GM18505 (cell line): ENCODE measurements around the gene RIMS3.

Experiments used
- ATAC-seq: cut with Tn5 transposase; IDR thresholded peaks from one replicate; pipeline ENCODE4 v1.9.1; 2021; ENCODE audit not compliant: unreplicated experiment
- POLR2A ChIP-seq: IDR thresholded peaks from 4 replicates; pipeline ENCODE4 v1.6.1; 2011; ENCODE audit warnings: borderline replicate concordance; ENCODE audit not compliant: insufficient read depth, insufficient read length; ENCODE audit errors: extremely low read depth

RIMS3 gene

DNA sequence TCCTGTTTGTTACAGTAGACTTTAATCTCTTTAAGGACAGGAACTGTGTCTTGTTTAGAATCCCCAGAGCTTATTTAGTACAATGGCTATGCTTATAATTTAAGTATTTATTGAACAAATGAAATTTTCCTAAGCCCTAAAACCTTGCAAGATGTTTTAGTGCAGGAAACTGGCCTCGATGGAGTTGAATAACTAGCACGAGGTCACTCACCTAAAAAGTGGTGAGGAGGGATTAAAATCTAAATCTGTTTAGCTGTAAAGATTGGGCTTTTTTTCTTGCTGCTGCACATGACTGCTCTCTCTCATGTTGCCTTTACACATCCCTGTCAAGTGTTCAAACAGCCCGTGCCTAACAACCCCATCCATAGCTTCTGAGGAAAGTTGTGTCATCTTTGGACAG is 36.2 kb upstream of the RIMS3 start:
- no peak for ATAC-seq
- no peak for TF ChIP-seq POLR2A

DNA sequence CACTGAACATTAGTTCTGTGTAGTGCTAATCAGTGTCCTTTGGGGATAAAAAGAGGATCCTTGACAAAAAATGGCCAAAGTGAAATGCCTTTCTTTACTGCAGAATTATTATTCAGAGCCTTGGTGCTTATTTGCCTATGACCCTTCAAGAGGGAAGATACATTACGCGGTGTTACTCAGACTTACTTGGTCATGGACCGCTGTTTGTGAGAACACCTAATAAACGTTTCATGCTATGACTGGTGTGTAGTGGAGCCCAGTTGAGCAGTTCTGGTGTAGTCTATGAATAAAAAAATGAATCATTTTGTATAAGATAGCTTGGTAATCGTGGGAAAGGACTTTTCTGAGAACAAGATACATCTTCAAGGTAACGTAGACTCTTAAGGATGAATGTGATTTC is 34.3 kb upstream of the RIMS3 start:
- peak; percentile 63 for ATAC-seq
- TF ChIP-seq POLR2A = no peak

DNA sequence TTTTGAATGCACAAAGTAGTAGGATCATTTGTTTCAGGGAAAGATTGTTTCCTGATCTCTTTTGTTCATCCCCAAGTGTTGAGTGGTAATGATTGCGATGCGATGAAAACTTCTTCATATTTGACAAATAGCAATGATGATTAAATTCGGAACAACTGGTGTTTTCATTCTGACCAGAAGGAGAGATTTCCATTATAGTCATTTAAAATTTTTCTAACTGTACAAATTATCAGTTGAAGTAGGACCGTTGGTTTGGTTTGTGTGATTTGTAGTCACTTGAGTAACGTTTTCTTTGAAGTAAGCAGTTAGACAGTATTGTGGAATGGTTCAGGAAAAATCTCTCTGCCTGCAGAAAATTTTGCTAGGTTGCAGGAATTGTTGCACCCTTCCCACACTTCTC is 32.0 kb upstream of the RIMS3 start:
- TF ChIP-seq POLR2A = no peak
- no peak for ATAC-seq

DNA sequence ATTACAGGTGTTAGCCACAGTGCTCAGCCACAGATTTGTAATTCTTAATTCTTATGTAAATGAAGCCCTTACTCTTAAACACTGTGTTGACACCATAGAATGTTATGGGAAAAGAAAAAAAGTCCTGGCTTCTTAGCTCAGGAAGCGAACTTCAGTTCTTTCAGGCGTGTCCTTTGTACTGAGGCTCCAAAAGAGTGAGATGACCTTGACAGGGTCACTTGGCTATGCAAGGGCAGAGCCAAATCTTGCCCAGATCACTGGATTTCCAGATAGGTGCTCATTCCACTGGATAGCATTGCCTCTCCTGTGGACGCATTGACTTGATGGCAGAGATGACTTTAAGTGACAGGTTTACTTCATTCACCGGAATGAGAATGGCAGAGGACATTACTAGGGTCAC is 30.8 kb upstream of the RIMS3 start:
- no peak for ATAC-seq
- TF ChIP-seq POLR2A = no peak

DNA sequence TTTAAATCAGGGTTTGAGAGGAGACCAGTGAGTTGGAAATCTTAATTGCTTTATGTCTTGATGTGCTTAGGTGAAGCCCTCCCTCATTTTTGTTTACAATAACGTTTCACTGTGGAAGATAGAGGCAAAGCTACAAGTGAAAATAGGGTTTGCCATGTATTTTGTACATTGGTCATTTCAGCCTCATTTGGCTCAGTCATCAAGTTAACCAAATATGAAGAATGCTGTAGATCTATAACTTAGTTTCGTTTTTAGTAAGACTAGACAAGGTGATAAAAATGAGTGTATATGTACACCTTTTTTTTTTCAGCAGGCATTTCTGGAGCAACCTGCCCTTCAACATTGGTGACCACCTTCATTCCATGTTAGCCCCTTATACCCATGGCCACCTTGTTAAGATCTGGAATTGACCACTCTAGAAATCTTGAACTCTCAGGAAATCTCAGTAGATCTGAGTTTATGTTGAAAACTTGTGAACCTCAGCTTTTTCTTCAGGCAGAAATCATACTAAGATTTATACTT is 28.9 kb upstream of the RIMS3 start:
- no peak for ATAC-seq

DNA sequence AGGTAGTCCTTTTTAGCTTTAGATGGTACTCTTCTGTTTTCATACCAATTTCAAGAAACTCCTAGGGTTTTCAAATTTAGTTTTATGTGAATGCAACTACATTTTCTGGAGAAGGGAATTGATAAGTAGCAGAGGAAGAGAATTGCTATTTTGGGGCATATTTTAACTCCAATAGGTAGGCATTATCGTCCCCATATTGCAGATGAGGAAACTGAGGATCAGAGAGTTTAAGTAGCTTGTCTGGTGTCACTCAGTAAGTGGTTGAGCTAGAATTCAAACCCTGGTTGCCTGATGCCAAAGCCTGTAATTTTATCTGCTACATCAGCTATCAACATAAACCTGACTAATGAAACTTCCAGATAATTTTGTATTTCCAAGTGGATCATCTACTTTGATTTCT is 27.9 kb upstream of the RIMS3 start:
- ATAC-seq = no peak
- TF ChIP-seq POLR2A = no peak

More for the DNA sequence above, 28.9 kb upstream of the RIMS3 start:
- no peak for TF ChIP-seq POLR2A

DNA sequence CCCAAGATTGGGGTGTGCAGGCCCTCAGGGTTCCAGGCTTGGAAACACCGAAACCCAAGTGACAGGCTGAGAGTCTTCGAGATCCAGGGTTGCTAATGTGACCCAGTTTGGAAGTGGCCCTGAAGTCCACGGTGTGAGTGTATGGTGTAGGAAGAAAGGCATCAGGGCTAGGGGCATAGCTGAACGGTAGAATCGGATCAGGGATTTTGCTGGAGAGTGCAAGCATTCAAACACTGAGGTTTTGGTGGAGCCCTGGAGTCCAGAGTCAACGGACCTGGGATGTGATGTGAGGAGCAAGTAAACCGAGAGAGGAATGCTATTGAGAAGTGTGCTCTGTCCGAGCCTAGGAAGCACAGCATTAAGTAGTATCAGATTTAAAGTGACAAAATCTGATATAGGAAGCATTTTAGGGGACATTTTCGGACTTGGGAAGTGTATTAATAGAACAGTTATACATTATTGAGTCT is 27.0 kb upstream of the RIMS3 start:
- no peak for TF ChIP-seq POLR2A
- no peak for ATAC-seq

DNA sequence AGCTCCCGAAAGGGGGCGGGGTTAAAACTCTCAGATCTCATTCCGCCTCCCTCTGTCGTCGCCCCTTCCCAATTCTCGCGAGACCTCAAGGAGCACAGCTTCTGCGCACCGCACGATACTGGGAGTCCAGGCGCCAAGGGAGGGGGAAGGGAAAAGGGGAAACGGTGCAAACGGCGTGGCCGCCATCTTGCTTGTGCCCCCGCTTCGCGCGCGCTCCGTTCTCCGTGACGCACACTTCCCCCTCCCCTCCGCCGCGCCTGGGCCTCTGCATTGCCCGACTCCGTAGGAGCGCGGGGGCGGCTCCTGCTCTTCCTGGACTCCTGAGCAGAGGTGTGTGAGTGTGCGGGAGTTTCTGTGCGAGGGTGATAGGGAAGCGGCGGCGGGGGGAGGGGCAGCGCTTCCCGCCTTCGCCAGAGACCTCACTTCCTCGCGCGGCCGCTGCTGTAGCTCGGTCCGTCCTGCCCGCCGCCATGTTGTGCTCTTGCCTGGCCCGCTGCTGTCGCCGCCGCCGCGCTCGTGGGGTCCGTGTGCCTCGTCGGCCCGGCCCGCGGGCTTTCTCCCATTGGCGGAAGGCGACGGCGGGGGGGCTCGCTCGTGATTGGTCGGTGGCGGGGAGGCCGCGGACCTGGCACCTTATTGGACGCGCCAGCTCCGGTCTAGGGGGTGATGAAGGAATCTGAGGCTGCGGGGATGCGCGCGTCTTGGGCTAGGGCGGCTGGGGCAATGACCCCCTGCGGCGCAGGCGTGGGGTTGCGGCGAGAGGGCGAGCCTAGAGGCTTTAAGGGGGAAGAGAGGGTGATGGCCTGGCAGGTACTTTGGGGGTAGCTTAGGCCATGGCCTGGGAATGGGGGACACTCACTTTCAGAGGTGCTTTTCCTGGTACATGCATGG is 26.3 kb upstream of the RIMS3 start, which contains the start of gene NFYC:
TSS of gene NFYC (plus strand) at position 167 of the 891 bp plus-strand sequence. CDS start 47,140 bp downstream, outside the sequence.
- peak; percentile 93 for TF ChIP-seq POLR2A
- ATAC-seq = peak; percentile 80

DNA sequence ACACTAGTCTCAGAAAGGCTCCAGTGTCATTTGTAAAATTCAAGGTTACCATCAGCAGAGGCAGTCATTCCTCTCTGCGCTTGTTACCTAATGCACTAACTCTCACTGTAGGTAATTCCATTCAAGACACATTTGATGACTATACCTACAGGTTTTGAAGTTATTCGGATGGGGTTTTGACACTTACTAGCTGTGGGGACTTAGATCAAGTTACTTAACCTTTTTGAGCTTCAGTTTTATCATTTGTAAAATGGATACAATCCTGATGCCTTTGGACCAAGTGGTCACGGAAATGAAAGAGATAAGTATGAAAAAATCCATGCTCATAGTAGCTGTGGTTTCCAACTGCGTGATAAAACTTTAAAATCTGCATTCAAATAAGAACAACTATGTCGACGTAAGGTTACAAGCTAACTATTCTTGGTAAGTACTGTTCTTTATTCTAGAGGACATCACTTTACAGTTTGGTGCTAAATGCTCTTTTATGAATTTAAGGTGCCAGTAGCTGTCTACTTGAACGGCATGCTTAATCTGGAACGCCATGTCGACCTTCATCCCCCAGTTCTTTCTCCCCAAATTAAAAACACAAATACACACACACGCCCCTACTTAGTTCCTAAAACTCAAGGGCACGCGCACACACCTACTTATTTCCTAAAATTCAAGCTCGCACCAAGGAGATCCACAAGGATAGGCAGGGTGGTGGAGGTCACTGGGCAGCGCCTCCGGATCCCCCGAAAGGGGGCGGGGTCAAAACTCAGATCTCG is 25.5 kb upstream of the RIMS3 start:
- ATAC-seq = no peak
- TF ChIP-seq POLR2A = no peak

DNA sequence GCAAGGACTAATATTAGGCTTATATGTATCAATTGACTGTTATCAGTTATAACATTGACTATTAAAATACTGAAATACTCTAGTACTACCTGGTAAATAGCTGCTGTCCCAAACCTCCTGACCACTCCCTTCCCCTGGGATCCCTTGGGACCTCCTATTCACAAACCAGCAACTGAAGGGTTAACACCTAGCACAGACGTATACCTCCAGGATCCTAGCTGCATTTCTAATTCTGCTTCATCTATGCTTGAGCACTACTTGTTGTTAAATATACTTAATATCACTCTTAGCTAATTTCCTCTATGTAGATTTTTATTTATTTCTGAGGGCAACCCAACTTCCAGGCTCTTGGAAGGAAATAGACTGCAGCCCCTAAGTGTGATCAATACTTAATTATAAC is 24.3 kb upstream of the RIMS3 start:
- ATAC-seq = no peak
- no peak for TF ChIP-seq POLR2A

DNA sequence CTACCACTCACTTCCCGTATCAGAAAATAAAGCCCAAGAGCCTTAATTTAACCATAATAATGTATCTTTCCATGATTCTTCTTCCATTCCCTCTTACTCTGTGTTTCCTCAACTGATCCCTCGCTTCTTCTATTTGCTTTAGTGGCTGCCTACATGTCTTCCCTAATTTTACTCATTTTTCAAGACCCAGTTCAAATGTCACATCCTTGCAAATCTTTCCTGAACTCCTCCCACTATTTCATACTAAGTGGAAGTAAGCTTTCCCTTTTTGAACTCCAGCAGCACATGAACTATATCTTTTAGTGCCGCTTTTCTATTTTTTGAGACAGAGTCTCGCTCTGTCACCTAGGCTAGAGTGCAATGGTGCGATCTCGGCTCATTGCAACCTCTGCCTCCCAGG is 22.2 kb upstream of the RIMS3 start:
- ATAC-seq = no peak
- no peak for TF ChIP-seq POLR2A

DNA sequence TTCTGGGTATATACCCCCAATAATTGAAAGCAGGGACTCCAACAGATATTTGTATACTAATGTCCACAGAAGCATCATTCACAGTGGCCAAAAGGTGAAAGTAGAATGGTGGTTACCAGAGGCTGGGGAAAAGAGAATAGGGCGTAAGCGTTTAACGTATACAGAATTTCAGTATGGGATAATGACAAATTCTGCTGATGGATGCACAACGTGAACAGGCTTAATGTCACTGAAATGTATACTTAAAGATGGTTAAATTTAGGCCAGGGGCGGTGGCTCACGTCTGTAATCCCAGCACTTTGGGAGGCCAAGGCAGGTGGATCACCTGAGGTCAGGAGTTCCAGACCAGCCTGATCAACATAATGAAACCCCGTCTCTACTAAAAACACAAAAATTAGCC is 21.6 kb upstream of the RIMS3 start:
- TF ChIP-seq POLR2A = no peak
- ATAC-seq = no peak

DNA sequence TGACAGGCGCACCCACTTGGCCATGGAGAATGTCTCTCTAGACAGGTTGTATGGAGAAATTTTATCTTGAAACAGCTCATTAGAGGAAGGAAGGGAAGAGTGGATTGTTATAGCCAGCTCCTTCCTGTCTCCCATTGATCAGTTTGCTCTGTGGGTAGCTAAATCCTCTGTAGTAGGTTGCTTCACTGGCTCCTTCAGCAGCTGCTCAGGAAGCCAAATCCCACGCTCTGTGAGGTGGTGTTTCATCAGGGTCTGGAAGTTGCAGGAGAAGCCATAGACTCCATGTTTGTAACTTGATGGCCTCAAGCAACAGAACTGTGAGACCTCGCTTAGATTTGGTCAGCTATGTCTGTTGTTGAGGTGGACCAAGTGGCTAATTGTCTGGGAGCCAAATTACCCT is 19.2 kb upstream of the RIMS3 start:
- TF ChIP-seq POLR2A = no peak
- ATAC-seq = no peak
